UCSD-AML1 (cell line): ENCODE measurements around the gene MAD1L1.
"Not testable (repeated sequence)": the region's sequence is repeated elsewhere in the genome, so short reads cannot be mapped to it uniquely, and the experiment has no call there.

Experiments
- DNase-seq: peaks from one replicate; lab custom pipeline; 2025; ENCODE audit not compliant: unreplicated experiment; lab: John Stamatoyannopoulos, UW

Gene MAD1L1

GRCh38 chr7:1873857-1874589, 358.7 kb downstream of the MAD1L1 start:
- no peak for DNase-seq

GRCh38 chr7:1873421-1873820, 359.3 kb downstream of the MAD1L1 start:
- DNase-seq = no peak

- no peak for DNase-seq
These were observed 359.7 kb downstream of the MAD1L1 start for GRCh38 chr7:1873070-1873405.

DNA sequence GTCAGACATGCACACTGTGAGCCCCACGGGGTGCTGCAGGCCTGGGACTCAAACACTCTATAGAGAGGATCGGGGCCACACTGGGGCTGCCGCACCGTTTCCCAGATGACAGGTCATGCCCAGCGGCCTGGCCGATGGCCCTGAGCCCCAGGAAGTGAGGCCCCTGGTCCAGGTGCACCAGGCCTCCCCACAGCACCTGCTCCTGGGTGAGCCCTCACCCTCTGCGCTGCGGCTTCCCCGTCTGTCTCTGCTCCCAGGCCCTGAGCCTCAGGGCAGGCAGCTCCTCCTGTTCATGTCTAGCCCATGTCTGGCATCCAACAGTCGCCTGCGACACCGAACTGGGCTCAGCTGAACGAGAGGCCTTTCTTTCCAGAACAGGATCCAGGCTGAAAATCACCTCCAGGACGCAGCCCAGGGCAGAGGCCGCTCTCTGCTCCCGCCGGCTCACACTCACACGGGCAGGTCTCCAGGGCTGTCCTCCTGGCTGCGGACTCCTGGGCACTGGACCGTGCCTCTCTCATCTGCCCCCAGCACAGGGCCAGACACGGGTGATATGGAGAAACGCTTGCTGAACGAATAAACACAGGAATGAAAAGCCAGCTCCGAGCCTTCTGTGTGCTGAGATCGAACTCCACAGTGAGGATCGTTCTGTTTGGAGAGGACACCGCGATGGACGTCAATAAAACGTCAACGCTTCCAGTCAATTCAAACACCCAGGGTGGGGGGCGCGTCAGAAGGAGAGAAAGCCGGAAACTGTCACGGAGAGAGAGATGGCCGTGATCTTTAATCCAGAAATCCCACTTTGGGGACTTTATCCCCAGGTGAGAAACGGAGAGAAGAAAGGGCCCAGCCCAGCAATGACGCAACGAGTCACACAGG, 360.3 kb downstream of the MAD1L1 start:
- DNase-seq = no peak

GRCh38 chr7:1869452-1870130, 363.2 kb downstream of the MAD1L1 start:
- no peak for DNase-seq

DNA sequence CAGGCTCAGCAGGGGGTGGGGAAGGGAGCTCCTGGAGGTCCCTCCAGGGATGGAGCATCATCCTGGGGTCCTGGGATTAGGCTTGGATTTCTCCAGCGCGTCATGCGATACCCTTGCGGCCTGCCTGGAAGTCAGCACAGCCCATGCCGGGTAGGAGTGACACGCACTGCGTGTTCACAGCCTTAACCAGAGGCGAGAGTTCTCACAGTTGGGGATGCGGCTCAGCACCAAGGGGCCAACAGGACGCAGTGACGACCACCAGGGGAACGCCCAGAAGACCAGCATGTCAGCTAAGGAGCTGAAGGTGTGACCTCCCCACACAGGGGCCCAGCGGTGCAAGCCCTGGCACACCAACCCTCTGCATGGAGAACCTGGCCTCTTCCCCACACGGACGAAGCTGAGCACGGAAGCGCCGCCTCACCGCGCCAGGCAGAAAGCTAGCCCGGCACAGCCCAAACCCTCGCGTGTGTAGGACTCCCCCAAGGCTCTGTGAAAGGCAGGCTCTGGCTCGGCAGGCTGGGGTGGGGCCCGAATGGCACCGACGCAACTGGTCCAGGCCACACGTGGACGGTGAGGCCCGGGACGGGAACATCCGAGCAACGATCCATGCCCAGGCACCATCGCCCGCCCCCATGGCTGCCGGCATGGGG, 364.1 kb downstream of the MAD1L1 start:
- DNase-seq = no peak

DNA sequence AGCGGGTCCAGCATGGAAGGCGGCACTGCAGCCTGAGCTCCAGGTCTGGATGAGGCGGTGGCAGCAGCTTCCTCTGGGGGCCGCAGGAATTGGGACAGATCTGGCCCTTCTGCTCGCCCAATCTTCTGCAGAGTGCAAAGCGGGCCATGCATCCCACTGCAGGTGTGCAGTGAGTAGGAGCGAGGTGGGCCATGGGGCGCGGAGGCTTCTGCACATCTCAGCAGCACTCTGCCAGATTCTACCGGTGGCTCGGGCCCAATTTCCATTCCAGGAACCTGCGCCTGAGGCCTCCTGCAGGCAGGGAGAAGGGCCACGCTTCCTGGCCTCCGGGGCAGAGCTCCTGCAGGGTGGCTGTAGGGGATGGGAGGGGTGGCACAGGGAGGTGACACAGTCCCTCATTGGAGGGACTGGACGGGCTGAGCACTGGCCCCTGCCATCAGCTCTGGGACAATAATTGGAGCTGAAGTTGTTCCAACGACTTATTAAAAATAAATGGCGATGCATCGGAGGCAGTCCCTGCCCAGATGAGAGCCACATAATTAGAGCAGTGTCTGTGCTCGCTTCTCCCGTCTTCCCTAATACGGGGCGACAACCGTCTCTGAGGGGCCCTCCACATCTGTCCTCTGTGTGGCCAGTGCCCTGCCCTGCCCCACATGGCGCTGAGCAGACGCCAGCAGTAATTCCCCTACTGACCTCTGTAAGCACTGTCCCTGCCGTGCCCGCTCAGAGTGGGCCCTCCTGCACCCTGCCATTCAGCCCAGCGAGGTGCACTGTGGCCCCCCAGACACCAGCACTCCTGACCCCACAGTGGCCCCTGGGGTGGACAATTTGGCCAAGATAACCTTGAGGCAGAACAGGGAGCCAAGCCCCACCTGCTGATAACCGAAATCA, 365.1 kb downstream of the MAD1L1 start:
- no peak for DNase-seq

GRCh38 chr7:1866601-1867000, 366.1 kb downstream of the MAD1L1 start:
- no peak for DNase-seq

DNA sequence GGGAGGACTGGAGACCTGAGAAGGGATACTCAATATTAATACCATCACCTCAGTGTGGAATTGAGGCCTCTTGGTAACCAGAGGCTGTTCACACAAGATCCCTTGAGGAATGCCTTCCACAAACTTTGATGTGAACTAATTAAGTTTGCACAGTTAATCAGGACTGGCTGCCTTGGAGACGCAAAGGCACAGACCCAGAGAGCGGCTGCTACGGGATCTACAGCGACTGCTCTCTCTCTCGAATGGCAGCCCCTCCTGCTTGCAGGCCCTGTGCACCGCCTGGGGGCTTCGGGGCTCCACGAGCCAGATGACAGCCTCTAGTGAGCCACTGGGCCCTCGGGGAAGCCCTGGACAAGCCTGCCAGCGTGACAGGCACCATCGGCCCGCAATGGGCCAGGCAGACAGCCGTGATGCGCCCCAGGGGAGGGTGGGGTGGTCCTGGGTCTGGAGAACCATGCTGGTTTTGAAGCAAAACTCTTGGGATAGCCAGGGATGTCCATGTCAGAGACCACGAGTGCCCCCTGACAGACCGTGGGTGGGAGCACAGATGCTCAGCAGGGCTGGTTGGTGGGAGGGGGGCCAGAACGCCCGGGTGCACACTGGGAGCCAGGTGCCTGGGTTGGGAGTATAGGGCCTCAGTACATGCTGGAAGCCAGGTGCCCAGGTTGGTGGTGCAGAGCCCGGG, 367.0 kb downstream of the MAD1L1 start:
- no peak for DNase-seq

DNA sequence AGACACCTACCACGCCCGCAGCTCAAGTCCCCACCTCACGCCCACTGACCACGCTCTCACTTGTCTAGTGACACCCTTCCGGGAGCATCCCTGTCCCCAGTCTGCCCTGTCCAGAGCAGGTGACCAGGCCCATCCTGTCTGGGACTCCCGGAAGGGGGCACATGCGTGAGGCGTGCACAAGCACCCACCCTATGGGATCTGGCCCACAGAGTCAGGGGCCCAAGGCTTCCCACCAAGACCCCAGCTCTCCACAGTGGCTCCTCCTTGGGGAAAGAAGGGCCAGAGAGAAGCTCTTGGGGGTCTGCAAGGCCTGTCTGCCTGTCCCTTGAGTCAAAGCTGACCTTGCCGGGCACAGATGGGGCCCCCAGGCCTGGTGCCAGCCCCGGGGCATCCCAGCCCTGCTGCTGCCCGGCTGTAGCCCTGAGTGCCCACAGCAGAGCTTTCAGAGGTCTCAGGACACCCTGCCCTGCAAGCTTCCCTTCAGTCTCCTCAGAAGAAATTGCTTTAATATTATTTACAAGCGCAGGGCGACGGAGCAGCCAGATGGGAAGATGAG, 367.7 kb downstream of the MAD1L1 start:
- DNase-seq = no peak

DNA sequence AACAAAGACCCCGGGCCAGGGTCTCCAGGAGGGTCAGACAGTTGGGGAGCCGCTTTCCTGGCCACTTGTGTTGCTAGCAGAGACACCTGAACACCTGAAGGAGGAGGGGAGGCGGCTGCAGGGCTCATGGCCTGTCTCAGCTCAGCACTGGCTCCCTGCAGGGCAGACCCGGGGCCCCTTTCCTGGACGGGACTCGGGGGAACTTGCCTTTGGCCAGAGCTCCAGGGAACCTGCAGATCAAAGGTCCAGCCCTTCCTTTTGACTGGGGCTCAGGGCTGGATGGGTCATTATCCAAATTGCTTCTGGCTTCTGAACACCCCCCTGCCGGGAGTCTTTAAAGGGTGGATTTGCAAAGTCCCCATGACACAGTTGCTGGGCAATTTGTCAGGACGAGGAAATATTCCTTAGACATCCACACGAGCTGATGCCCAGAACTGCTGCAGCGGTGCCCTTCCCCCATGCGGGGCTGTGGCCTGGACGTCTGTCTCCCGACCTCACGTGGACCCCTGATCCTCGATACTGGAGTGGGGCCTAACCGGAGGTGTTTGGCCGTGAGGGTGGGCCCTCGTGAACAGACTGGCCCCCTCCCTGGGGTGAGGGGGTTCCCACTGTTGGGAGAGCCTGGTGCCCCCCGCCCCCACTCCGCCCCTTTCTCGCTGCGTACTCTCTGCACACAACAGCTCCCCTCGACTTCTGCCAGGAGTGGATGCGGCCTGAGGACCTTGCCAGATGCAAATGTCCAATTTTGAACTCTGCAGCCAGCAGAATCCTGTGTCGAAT, 368.4 kb downstream of the MAD1L1 start:
- DNase-seq = no peak

DNA sequence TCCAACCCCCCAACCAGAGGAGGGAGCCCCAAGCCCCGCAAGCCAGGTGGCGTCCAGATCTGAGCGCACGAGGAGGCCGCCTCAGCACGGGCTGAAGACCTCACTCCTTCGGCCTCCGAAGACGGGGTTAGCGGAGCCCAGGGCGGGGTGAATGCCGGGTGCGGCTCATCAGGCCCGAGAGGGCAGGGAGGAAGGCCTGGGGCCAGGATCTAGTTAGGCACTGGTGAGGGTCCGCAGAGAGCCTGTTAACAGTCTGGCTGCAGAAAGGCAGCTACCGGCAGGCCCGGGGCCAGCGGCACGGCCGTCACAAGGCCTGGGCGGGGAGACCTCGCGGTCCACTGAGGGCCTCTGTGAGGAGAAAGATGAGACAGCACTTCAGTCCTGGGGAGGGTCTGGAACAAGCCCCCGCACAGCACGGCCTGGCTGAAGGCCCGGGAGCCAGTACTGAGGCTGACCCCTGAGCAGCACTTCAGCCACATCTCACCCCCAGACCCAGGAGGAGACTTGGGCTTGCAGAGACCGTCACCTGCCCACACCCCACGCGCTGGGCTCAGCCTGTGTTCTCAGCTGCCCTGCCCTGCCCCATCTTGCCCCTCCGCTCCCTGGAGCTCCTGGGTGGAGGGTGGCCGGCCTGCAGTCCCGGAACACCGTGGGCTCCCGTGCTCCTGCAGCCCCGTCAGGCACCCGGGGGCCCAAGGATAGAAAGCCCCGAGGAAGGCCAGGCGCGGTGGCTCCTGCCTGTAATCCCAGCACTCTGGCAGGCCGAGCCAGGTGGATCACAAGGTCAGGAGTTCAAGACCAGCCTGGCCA, 369.4 kb downstream of the MAD1L1 start:
- DNase-seq = no peak

DNA sequence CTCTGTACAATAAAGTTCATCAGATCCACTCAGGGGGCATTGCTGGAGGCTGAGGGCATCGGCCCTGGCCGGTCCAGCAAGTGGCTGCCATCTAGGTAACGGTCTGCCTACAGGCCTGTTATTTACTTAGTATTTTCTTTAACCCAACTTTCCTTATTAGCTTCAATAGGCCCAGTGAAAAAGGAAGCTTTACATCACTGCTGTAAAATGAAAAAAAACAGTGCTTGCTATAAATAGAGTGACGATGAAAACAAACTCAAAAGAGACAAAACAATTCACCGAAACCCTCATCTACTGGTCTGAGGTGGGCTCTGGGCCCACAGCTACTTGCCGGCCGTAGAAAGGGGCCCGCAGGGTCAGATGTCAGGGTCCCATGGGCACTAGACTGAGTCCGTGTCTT, 370.2 kb downstream of the MAD1L1 start:
- DNase-seq = no peak

- DNase-seq = no peak
These were observed 370.8 kb downstream of the MAD1L1 start for GRCh38 chr7:1861799-1862458.

- DNase-seq = not testable (repeated sequence)
These were observed 371.6 kb downstream of the MAD1L1 start for GRCh38 chr7:1860881-1861798.

DNA sequence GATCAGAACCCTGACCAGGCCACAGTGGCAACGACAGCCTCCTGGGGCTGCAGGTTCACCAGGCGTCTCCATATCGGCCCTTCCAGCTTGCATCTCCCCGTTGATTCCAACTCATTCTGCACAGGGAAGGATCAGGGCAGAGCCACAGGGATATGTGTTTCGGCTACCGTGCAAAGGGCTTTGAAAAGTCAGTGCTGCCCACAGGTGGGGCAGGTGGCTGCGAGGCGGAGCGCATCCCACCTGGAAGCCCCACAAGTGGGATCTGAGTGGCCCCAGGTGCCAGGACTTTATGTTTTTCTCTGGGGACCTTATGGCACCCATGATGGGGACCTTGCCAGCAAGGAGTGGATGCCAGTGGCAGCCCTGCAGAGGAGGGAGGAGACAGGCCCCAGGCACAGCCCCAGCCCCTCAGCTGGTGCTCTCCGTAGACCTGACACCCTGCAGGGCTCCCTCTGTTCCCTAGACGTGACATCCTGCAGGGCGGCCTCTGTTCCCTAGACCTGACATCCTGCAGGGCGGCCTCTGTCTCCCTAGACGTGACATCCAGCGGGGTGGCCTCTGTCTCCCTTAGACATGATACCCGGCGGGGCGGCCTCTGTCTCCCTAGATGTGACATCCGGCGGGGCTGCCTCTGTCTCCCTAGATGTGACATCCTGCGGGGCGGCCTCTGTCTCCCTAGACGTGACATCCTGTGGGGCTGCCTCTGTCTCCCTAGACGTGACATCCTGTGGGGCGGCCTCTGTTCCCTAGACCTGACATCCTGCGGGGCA, 373.3 kb downstream of the MAD1L1 start:
- no peak for DNase-seq
